ENCODE results near the gene EPS8. TPM values are rescaled to one million over a fixed set of nuclear protein-coding genes. Genes with fewer than 3 reads are reported as not detected.

The EPS8 gene
- total RNA-seq, 1 experiment from 2014 or later, result 7.5 TPM

DNA sequence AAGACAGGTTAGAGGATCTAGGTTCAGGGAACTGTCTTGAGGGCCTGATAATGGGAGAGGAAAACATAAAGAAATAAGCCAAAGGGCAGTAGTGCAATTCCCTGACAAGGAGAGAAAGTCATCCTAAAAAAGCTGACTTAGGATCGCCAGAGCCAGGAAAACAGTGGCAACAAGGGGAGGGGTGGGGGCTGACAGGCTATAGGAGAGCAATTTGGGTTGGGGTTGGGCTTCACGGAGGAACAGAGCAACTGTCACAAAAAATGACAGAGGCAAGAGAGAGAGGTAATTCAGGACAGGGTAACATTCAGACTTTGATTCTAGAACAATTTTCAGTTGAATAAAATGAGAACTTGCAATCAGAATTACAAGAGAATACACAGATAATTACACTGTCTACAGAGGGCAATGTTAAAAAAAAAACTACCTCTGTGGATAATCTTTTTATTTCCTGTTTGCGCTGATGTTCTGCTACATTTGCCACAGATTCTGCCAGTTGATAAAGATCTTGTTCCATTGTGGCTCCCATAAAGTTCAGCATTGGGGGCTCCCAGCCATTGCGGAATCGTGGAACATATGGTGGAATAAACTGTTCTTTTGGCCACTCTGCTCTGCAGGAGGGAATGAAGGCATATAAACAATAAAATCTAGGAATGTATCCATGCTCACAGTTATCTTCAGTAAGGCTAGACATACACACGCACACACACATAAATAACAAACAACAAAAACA lies 138.6 kb downstream of the EPS8 start (continued):
- TF ChIP-seq, protein P1, sequence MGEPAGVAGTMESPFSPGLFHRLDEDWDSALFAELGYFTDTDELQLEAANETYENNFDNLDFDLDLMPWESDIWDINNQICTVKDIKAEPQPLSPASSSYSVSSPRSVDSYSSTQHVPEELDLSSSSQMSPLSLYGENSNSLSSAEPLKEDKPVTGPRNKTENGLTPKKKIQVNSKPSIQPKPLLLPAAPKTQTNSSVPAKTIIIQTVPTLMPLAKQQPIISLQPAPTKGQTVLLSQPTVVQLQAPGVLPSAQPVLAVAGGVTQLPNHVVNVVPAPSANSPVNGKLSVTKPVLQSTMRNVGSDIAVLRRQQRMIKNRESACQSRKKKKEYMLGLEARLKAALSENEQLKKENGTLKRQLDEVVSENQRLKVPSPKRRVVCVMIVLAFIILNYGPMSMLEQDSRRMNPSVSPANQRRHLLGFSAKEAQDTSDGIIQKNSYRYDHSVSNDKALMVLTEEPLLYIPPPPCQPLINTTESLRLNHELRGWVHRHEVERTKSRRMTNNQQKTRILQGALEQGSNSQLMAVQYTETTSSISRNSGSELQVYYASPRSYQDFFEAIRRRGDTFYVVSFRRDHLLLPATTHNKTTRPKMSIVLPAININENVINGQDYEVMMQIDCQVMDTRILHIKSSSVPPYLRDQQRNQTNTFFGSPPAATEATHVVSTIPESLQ (CRISPR knock-in tag; IDR thresholded peaks at IDR 0.05), result no peak
- TF ChIP-seq, protein P2, sequence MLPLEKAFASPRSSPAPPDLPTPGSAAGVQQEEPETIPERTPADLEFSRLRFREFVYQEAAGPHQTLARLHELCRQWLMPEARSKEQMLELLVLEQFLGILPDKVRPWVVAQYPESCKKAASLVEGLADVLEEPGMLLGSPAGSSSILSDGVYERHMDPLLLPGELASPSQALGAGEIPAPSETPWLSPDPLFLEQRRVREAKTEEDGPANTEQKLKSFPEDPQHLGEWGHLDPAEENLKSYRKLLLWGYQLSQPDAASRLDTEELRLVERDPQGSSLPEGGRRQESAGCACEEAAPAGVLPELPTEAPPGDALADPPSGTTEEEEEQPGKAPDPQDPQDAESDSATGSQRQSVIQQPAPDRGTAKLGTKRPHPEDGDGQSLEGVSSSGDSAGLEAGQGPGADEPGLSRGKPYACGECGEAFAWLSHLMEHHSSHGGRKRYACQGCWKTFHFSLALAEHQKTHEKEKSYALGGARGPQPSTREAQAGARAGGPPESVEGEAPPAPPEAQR (CRISPR knock-in tag; IDR thresholded peaks at IDR 0.05), result no peak
- no peak for TF ChIP-seq NR3C1 (CRISPR knock-in tag; conservative IDR thresholded peaks at IDR 0.05; ENCODE audit: low read depth)
- TF ChIP-seq ATF1 (CRISPR knock-in tag; IDR thresholded peaks at IDR 0.05), result no peak
- no peak for TF ChIP-seq HMGA2 (CRISPR knock-in tag; IDR thresholded peaks at IDR 0.05)
- TF ChIP-seq, protein P3, sequence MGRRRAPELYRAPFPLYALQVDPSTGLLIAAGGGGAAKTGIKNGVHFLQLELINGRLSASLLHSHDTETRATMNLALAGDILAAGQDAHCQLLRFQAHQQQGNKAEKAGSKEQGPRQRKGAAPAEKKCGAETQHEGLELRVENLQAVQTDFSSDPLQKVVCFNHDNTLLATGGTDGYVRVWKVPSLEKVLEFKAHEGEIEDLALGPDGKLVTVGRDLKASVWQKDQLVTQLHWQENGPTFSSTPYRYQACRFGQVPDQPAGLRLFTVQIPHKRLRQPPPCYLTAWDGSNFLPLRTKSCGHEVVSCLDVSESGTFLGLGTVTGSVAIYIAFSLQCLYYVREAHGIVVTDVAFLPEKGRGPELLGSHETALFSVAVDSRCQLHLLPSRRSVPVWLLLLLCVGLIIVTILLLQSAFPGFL (CRISPR knock-in tag; IDR thresholded peaks at IDR 0.05; ENCODE audit: borderline replicate concordance), result no peak
- TF ChIP-seq, protein P4, sequence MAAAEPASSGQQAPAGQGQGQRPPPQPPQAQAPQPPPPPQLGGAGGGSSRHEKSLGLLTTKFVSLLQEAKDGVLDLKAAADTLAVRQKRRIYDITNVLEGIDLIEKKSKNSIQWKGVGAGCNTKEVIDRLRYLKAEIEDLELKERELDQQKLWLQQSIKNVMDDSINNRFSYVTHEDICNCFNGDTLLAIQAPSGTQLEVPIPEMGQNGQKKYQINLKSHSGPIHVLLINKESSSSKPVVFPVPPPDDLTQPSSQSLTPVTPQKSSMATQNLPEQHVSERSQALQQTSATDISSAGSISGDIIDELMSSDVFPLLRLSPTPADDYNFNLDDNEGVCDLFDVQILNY (CRISPR knock-in tag; IDR thresholded peaks at IDR 0.05), result no peak
- TF ChIP-seq, protein P5, sequence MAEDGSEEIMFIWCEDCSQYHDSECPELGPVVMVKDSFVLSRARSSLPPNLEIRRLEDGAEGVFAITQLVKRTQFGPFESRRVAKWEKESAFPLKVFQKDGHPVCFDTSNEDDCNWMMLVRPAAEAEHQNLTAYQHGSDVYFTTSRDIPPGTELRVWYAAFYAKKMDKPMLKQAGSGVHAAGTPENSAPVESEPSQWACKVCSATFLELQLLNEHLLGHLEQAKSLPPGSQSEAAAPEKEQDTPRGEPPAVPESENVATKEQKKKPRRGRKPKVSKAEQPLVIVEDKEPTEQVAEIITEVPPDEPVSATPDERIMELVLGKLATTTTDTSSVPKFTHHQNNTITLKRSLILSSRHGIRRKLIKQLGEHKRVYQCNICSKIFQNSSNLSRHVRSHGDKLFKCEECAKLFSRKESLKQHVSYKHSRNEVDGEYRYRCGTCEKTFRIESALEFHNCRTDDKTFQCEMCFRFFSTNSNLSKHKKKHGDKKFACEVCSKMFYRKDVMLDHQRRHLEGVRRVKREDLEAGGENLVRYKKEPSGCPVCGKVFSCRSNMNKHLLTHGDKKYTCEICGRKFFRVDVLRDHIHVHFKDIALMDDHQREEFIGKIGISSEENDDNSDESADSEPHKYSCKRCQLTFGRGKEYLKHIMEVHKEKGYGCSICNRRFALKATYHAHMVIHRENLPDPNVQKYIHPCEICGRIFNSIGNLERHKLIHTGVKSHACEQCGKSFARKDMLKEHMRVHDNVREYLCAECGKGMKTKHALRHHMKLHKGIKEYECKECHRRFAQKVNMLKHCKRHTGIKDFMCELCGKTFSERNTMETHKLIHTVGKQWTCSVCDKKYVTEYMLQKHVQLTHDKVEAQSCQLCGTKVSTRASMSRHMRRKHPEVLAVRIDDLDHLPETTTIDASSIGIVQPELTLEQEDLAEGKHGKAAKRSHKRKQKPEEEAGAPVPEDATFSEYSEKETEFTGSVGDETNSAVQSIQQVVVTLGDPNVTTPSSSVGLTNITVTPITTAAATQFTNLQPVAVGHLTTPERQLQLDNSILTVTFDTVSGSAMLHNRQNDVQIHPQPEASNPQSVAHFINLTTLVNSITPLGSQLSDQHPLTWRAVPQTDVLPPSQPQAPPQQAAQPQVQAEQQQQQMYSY (CRISPR knock-in tag; IDR thresholded peaks at IDR 0.05), result no peak
- TF ChIP-seq, protein P6, sequence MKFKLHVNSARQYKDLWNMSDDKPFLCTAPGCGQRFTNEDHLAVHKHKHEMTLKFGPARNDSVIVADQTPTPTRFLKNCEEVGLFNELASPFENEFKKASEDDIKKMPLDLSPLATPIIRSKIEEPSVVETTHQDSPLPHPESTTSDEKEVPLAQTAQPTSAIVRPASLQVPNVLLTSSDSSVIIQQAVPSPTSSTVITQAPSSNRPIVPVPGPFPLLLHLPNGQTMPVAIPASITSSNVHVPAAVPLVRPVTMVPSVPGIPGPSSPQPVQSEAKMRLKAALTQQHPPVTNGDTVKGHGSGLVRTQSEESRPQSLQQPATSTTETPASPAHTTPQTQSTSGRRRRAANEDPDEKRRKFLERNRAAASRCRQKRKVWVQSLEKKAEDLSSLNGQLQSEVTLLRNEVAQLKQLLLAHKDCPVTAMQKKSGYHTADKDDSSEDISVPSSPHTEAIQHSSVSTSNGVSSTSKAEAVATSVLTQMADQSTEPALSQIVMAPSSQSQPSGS (CRISPR knock-in tag; IDR thresholded peaks at IDR 0.05; ENCODE audit: borderline replicate concordance, low read depth), result no peak
- TF ChIP-seq, protein P7, sequence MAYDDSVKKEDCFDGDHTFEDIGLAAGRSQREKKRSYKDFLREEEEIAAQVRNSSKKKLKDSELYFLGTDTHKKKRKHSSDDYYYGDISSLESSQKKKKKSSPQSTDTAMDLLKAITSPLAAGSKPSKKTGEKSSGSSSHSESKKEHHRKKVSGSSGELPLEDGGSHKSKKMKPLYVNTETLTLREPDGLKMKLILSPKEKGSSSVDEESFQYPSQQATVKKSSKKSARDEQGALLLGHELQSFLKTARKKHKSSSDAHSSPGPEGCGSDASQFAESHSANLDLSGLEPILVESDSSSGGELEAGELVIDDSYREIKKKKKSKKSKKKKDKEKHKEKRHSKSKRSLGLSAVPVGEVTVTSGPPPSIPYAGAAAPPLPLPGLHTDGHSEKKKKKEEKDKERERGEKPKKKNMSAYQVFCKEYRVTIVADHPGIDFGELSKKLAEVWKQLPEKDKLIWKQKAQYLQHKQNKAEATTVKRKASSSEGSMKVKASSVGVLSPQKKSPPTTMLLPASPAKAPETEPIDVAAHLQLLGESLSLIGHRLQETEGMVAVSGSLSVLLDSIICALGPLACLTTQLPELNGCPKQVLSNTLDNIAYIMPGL (CRISPR knock-in tag; IDR thresholded peaks at IDR 0.05), result no peak
- TF ChIP-seq, protein P8, sequence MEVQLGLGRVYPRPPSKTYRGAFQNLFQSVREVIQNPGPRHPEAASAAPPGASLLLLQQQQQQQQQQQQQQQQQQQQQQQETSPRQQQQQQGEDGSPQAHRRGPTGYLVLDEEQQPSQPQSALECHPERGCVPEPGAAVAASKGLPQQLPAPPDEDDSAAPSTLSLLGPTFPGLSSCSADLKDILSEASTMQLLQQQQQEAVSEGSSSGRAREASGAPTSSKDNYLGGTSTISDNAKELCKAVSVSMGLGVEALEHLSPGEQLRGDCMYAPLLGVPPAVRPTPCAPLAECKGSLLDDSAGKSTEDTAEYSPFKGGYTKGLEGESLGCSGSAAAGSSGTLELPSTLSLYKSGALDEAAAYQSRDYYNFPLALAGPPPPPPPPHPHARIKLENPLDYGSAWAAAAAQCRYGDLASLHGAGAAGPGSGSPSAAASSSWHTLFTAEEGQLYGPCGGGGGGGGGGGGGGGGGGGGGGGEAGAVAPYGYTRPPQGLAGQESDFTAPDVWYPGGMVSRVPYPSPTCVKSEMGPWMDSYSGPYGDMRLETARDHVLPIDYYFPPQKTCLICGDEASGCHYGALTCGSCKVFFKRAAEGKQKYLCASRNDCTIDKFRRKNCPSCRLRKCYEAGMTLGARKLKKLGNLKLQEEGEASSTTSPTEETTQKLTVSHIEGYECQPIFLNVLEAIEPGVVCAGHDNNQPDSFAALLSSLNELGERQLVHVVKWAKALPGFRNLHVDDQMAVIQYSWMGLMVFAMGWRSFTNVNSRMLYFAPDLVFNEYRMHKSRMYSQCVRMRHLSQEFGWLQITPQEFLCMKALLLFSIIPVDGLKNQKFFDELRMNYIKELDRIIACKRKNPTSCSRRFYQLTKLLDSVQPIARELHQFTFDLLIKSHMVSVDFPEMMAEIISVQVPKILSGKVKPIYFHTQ (CRISPR knock-in tag; IDR thresholded peaks at IDR 0.05), result no peak
- no peak for TF ChIP-seq CREM (CRISPR knock-in tag; IDR thresholded peaks at IDR 0.05)
- TF ChIP-seq ZBTB21 (CRISPR knock-in tag; IDR thresholded peaks at IDR 0.05; ENCODE audit: borderline replicate concordance), result no peak
- TF ChIP-seq NR2C2 (CRISPR knock-in tag; IDR thresholded peaks at IDR 0.05), result no peak
